Heart left ventricle (tissue), 13 donors: Measurements from ENCODE around the gene SYTL2.

Experiments used
- POLR2A ChIP-seq, 2 donors: fragments of 450-650 bp; IDR thresholded peaks; one replicate each; pipeline ENCODE4 v1.6.1; 2017; ENCODE audit warnings: antibody characterized with exemption in 2 of 2, mild to moderate bottlenecking in 2 of 2, moderate library complexity in 2 of 2
- TF ChIP-seq, protein P1 (sequence below), 12 donors: fragments of 200-600 bp; sonication (generic) in 4 of 12; IDR thresholded peaks; one replicate each; pipeline versions ENCODE4 v1.5.0 to v1.8.0; 2018 to 2022; ENCODE audit warnings: antibody characterized with exemption in 12 of 12, mild to moderate bottlenecking in 5 of 12
- donor health status: ischemic (EF 13 %, LVEDD 7.1; RV severe dilation, severe dysfunction).
- donor health status: DM: no; HTN: yes; CAD: no.
- donor health status: DM: no; HTN: no; CAD: no.
- donor health status: ischemic (EF 25% LVEDD 6.9; RV normal size, moderate dysfunction).
- donor health status: ischemic (EF 25% LVEDD 5.7; RV mildly dilated, moderate dysfunction).
- donor health status: ischemic (EF 35%, LVEDD 5.7; RV mildly dilated, moderate dysfunction).
- donor health status: nonischemic (EF 11% LVEDD 7.7; RV severe dilation, severe dysfunction).
- donor health status: DM: yes; HTN: yes; CAD: no.
- donor health status: PGD.
- donor health status: ischemic (EF 29% LVEDD 5.4; RV normal size, mild dysfunction).
- donor health status: nonischemic (EF 23%, LVEDD 6.1; RV moderate dilation, normal function).

DNA sequence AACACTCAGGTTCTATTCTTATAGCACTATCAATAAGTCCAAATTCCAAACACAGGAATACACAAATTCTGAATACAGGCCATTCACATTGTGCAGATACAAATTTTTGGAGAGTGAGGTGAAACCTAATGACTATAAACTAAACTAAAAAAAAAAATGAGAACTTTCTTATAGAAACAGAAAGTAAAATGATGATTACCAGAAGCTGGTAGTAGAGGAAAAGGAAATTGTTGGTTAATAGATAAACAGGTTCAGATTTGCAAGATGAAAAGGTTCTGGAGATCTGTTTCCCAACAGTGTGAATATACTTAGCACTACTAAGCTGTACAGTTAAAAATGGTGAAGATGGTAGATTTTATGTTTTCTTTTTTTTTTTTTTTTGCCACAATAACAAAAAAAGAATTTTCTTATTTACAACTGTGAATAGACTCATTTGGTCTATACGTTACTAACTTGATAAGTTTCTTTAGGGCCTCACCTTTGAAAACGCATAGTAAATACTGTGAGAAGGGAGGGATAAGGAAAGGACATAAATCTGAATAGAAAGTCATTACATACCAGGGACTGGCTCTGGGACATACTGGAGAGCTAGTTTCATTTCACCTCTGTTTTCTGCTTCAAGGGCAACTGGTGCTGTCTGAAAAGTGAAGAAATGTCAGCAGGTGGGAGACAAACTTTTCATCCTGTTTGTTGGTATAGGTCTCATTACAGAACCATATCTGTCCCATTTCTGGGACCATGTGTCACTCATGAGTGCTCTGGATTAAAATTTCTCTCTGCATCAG lies 110.8 kb downstream of the SYTL2 start:
- TF ChIP-seq, protein P1, sequence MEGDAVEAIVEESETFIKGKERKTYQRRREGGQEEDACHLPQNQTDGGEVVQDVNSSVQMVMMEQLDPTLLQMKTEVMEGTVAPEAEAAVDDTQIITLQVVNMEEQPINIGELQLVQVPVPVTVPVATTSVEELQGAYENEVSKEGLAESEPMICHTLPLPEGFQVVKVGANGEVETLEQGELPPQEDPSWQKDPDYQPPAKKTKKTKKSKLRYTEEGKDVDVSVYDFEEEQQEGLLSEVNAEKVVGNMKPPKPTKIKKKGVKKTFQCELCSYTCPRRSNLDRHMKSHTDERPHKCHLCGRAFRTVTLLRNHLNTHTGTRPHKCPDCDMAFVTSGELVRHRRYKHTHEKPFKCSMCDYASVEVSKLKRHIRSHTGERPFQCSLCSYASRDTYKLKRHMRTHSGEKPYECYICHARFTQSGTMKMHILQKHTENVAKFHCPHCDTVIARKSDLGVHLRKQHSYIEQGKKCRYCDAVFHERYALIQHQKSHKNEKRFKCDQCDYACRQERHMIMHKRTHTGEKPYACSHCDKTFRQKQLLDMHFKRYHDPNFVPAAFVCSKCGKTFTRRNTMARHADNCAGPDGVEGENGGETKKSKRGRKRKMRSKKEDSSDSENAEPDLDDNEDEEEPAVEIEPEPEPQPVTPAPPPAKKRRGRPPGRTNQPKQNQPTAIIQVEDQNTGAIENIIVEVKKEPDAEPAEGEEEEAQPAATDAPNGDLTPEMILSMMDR (IDR thresholded peaks at IDR 0.05) = no peak
- TF ChIP-seq POLR2A (IDR thresholded peaks at IDR 0.05) = no peak
